HG02678 (cell line): ENCODE data around the gene SLC6A17.

Experiments used
- ATAC-seq: cut with Tn5 transposase; IDR thresholded peaks from one replicate; pipeline ENCODE4 v1.9.1; 2021; ENCODE audit warnings: mild to moderate bottlenecking, moderate library complexity; ENCODE audit not compliant: unreplicated experiment

SLC6A17 gene

DNA sequence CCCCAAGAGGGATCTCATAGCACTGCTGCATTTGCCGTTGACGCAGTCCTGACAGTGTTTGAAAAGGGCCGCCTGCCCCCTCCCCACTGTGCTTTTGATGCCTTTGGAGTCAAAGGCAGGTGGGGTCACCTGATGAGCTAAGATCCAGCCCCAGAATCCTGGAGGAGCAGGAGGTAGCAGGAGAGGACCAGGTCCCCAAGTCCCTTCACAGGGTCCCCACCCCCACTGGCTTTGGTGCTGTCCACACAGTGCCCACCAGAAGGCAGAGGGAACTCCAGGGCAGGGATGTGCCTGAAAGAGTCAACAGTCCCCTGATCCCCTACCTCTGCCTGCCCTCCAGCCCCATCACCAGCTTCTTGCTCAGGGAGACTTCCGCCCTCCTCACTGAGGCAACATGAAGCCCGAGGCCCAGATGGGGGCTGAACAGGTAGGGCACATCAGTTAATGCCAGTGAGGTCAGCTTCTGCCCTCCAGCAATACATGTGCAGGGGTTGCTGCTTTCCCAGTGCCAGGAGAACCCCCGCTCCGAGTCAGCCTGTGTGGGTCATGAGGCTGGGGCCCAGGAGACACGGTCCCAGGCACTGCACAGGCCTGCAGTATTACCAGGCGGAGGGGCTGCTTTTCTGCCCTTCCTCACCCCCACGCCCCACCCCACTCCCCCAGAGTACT is 51.0 kb downstream of the SLC6A17 start:
- no peak for ATAC-seq

DNA sequence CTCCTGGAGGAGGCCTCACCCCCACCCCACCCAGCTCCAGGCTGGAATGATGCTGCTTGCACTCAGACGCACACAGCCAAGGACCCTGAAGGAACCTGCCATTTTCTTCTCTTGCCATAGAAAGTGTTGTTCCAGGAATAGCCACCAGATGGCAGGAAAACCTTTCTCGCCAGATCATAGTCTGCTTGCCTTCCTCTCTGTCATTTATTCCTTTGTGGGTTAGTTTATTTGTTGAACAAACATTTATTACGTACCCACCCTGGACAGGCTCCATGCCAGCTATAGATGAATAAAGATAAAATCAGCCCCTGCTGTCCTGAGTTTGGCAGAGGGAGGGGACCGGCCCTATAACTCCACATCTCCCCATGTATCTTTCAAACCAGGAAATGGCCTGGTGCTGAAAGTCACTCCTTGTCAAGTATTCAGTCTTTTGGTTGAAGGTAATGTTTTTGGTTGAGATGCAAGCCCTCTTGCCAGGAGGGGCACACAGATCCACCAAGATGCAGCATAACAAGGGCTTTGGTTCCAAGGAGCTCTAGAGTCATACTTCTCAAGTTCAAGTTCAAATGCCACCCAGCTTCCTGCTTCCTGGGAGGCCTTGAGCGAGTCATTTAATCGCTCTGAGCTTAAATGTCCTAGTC is 52.8 kb downstream of the SLC6A17 start:
- no peak for ATAC-seq

DNA sequence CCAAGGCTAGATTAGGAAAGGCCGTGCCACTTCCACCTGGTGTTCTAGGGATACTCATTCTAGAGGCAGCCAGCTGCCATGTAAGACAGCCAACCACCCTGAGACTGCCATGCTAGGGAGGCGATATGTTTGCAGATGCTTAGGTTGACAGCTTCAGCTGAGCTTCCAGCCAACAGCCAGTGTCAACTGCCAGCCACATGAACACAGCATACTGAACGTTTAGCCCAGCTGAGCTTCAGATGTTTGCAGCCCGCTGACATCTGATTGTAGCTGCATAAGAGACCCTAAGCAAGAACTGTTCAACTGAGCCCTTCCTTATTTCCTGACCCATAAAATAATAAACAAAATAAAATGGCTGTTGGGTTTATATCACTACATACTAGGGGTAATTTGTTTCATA is 54.9 kb downstream of the SLC6A17 start:
- no peak for ATAC-seq

DNA sequence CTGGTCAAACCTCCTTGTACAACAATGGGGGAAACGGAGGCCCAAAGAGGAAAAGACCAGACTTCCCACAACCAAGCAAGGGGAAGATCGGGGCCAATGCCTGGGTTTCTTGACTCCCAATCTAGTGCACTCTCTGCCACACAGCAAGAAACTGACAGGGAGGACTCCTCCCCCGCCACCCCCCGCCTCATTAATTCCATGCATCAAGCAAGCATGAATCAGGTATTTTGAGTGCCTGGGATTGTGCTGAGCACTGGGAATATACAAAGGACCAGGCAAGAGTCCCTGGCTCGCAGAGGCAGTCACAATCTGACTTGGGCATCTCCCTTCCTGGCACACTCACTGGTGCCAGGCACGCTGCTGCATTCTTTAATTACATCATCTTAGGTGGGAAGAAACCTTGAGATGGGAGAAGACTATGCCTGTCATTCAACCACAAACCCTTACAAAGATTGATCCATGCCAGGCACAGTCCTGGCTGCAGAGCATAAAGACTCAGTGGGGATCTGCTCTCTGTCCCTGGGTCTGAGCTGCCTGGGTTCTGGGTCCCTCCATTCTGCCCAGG is 55.4 kb downstream of the SLC6A17 start:
- ATAC-seq = no peak

DNA sequence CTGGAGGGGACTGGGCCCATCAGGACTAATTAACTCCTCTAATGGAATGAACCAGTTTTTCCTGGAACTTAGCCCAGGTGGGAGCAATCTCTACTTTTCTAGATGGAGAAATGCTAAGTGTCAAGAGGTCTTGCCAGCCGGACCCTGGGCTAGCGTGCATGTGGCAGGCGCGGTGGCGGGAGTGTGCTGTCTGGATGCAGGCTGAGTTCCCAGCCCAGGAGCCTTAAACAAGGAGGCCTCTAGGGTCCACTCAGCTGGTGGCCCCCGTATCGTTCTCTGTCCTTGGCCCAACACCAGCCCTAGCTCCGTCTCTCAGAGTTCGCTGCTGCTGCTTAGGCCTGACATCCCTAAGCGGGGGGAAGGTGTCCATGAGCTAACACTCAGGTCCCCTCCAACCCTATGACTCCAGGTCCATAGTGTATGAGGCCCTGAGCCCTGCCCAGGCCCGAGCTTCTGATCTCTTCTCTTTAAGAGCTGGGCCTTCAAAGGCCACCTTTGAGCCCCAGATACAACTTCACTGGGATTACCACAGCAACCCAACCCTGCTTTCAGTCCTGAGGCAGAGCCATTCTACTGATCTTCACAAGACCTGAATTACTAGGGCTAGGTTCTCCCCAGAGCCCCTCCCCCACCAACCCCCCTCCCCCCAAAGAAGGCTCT is 56.1 kb downstream of the SLC6A17 start:
- ATAC-seq = no peak

DNA sequence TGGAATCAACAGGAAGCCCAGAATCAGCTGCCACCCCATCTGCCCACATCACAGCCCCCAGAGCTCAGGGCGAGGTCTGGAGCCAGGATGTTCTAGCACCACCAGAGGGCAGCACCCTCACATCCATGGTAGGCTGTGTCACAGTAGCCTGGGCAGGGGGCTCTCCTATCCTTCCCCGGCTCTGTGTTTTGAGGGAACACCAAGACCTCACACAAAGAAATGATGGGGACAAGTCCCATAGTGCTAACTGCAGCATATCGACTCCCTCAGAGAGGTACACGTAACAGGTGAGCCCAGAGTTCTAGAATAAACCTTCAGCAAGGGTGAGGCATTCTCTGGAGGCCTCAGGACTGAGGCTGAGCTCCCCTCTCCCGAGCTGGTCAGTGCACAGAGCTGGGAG is 57.5 kb downstream of the SLC6A17 start:
- no peak for ATAC-seq

DNA sequence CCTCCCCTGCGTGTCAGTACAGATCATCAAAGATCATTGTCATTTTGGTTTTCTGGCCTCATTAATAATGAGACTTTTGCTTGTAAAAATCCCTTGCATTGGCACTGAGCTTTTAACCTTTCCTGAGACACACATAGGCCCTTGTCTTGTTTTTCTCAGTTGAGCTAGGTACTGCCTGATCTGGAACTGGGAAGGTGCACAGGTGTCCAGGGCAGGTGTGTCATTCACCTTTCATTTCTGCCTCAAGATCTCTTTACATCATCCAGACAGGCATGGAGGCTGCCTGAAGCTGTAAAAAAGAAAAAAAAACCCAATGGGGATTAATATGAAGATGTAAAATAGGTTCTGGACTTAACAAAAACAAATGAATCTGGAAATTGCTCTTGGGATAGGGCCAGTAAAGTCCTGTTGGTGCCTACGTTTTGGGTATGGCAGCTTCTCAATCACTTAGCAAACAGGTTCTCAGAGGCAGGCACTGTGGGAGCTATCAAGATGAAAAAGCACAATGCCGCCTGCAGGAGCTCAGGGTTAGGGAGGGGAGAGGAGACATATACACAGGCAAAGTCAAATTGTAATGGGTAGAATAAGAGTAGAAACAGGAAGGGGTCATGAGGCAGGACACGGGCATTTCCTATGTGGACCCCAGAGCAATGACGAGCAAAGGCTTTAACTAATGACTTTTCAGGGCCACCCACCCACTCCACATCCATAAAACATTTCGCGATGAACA is 58.8 kb downstream of the SLC6A17 start:
- ATAC-seq = no peak

DNA sequence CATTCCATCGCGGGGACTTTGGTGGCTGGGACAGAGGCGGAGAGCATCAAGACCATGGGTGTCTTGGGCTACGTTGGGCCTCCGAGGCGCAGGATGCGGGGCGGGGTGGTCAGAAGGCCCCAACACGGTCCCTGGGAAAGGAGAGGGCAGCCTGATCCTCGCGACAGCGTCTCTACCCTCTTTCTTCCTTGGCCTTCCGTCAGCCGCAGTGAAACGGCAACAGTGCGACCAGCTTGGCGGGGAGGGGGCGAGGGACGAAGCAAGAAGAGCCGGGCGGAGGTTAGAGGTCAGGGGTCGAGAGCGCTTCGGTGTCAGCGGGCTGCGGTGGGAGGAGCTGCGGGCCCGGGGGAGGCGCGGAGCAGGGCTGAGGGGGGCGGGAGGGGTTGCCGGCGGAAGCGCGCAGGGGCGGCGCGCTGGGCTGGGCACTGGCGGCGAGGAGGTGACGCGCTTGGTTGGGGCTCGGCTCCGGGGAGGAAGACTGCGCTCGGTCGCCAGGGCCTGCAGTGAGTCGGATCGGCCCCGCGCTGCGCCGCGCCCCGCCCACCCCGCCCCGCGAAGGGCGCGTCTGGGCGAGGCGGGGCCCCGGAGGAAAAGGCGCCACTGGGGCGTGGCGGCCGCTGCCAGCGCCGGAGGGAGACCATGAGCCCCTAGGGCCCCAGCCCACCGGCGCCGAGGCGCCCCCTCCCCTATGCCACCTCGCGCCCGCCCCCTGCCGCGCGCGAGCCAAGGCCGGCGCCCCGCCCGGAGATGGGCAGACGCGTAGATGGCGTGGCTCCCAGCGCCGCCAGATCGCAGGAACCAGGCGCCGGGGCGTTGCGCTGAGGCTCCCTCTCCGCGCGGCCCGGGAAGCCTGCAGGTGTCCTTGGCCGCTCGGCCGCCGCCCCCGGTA is 59.7 kb downstream of the SLC6A17 start, which contains the start of gene KCNC4:
Gene KCNC4, plus strand, starts transcription at position 600 of the 889 bp plus-strand sequence. CDS start 1,186 bp downstream, outside the sequence.
- peak; percentile 90 for ATAC-seq

DNA sequence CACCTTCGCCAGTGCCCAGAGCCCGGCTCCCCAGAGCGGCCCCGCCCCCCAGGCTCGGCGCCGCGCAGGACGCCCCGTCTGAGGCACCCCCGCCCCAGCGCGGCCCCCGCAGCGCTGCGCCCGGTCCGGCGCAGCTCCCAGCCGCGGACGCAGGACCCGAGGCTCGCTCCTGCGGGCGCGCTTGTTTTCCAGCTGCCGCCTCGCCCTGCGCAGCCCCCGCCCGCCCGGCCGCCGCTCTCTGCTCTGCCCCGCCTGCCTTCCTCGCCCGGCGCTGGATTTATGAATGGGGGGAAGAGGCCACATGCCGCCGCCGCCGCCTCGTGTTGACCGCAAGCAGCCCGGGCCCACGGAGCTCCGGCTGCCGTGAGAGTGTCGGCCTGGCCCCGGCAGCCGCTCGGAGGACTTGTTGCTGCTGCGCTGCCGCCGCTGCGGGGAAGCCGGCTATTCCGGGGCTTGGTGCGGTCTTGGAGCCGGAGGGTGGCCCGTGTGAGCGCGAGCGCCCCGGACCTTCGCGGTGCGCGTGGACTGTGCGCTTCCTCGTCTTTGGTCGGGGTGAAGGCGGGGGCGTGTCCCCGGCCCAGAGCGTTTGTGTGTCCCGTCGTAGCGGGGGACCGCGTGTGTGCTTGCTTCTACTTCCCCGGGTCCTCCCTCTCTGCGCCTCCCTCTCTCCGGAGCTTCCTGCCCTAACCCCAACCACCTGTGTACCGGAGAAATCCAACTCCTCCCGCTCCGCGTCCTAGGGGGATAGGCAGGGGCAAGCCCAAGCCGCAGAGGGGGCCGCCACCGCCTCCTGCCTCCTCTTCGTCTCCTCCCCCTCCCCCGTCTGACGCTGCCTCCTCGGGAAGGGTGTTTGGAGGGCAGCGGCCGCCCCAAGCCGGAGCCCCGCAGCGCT is 60.6 kb downstream of the SLC6A17 start:
- peak; percentile 30 for ATAC-seq

DNA sequence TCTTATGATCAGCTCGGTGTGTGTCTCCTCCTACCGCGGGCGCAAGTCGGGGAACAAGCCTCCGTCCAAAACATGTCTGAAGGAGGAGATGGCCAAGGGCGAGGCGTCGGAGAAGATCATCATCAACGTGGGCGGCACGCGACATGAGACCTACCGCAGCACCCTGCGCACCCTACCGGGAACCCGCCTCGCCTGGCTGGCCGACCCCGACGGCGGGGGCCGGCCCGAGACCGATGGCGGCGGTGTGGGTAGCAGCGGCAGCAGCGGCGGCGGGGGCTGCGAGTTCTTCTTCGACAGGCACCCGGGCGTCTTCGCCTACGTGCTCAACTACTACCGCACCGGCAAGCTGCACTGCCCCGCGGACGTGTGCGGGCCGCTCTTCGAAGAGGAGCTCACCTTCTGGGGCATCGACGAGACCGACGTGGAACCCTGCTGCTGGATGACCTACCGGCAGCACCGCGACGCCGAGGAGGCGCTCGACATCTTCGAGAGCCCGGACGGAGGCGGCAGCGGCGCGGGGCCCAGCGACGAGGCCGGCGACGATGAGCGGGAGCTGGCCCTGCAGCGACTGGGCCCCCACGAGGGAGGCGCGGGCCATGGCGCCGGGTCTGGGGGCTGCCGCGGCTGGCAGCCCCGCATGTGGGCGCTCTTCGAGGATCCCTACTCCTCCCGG is 61.3 kb downstream of the SLC6A17 start:
- no peak for ATAC-seq

DNA sequence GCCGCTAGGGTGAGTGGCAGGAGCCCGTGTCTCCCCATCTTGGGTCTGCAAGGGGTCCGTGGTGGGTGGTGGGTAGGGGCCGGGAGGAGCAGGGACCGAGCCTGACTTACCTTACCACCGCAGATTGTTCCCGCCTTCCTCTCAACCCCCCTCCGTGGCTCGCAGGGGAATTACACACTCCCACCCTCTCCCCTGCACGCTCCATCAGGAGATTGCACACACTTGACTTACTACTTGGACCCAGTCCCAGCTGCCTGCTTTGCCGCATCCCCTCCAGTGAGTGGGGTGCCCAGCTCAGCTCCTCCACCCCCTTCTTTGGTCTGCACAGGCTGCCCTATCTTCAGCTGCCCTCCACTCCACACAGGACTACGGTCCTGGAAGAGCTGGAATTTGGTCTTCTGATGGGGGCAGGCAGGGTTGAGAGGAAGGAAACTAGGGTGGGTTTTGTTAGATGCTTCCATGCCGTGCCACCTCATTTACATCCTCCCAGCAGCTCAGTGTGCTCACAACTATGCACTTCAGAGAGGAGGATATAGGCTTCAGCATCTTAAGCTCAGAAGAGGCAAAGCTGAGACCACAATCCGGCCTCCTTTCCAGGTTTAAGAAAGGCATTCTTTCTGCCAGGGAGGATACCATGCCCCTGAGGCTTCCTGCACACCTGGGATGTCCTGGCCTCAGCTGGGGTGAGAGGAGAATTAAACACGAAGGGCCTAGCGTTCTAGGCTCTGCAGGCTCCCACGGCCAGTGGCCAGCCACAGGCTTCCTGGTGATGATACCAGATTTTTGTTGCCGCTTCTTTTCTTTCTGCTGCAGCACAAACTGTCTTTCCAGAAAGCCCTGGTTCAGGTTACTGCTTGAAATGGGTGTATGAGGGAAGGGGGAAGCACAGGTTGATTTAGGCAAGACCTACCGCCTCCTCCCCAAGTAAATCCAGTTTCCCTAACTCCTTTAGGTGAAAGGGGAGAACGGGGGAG is 62.2 kb downstream of the SLC6A17 start:
- no peak for ATAC-seq

DNA sequence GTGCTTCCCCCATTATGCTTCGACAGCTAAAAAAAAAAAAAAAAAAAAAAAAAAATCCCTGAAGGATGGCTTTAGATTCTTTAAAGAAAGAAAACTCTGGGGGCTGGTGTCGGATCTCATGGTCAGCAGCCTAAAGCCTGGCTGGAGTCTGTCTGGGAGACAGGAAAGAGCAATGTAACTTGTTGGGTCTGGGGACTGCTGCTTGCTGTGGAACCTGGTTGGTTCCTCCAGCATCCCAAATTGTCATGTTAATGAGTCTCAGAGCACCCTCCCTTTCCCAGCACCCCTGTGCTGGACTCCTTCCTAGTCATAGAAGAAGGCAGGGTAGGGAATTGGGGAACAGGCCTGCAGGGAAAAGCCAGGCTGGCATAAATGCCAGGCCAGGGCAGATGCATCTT is 62.8 kb downstream of the SLC6A17 start:
- no peak for ATAC-seq

DNA sequence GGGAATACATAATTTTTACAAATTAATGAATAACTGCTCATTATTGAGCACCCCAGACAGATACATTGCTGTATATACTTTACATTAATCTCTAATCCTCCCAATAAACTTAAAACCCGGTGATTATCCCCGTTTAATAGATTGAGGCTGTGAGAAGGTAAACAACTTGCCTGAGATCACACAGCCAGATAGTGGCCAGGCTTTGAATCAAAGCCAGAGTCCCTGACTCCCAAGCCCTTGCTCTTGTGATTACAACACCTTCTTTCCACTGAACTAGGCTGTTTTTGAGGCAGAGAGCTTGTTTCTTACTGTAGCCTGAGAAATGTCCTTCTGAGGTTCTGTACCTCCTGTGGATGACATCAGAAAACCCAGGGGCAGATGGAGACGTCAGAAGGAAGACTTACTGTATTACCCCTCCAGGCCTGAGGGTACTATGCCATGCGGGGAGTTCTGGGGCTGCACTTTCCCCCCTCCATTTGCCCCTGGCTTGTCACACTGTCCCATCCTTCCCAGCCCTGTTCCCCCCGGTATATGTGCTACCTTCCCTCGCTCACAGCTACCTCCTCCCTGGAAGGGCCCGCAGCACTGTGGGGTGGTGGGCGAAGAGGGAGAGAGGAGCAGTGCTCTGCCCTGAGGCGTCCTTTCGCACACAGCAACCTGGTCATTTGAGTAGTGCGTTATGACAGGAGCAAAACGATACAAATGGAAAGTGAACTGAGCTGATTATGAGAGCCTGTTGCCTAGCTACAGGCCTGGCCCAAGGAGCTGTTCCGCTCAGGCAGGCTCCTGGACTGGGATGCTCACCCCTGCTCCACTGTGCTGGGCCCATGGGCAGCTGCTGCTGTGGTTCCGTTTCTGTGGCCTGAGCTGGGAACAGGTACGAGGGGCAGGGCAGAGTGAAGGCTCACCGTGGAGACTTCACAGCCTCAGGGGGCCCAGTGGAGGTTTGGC is 64.4 kb downstream of the SLC6A17 start:
- no peak for ATAC-seq

DNA sequence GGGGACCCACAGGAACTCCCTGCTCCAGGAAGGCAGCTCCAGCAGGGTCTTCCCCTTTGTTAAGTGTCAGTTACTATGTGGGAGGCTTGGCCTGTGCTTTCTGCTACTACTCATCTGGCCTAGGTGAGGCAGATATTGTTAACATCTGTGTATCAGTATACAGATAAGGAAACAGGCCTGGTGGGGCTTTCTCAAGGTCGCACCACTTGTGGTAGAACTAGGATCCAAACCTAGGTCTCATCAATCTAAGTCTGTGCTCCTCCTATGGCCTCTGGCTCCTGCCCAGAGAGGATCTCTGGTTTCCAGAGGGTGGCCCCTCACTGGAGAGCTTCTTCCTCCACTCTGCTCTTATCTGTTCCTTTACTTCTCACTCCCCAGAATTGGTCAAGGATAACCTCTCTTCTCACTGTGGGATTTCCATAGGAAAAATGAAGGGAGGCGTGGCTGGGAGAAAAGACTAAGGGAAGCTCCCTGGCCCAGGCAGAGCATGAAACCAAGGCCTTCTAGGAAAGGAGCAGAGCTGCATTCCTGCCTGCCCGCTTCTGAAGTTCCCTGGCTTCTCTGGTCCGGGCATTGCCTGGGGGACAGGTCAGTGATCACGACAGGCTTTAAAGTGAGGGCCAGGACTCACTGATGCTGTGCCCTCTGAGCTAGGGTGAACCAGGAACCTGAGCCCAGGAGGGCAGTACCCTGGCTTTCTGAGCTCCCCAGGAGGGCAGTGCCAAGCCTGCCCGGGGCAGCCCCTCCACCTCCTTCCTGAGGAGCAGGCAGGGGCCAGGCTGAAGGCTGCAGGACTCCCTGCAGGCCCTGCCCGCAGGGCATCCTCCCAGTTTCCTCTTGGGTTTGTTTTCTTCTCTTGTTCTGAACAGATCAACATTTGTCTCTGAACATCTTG is 65.6 kb downstream of the SLC6A17 start:
- no peak for ATAC-seq

DNA sequence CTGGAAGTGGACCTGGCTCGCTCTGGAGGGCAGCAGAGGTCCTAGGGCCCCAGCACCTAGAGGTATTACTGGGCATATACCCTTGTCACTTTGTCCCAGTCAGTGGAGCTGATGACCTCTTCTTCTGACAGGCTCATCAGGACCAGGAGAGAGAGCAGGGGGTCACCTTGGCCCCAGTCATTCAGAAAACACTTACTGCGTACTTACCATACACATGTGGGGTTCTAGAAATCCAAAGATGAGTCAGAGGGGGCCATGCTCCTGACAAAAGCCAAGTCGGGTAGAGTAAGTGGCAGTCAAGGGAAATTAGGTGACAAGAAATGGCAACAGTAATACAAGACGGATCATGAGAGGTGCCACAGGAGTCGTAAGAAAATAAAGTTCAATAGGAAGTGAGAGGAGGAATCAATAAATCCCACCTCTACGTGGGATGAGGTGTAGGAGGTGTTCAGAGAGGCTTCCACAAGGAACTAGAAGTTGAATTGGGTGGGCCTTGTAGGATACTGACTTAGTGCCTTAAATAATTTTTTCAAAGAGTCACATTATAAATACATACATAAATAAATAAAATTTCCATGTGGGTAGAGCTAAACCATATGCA is 66.7 kb downstream of the SLC6A17 start:
- no peak for ATAC-seq
